Activated CD4-positive, alpha-beta T cell treated with anti-CD3 and anti-CD28 coated beads, Interleukin-2, amount 10 ng/mL, durations not matched to agents 7 days and 5 days (primary cell): ENCODE results near the gene TPD52L2. TPM values are rescaled to one million over a fixed set of nuclear protein-coding genes. Genes with fewer than 3 reads are reported as not detected.

Experiments
- CTCF ChIA-PET: fragments of 350-600 bp; sonication (Branson Sonifier 250); formaldehyde crosslinking; loops from one replicate; lab custom pipeline; 2021; ENCODE audit warnings: antibody characterized with exemption; lab: Charles Lee
- POLR2A ChIA-PET: fragments of 350-600 bp; sonication (Branson Sonifier 250); formaldehyde crosslinking; loops from one replicate; lab custom pipeline; 2021; ENCODE audit warnings: antibody characterized with exemption; lab: Charles Lee
- DNase-seq: peaks from one replicate; pipeline ENCODE4 v3.0.0-alpha.2; 2020
- H3K27ac Mint-ChIP-seq: one replicate; pipeline ENCODE4 v1.8.0; 2021; ENCODE audit warnings: mild to moderate bottlenecking, moderate library complexity, mixed read lengths
- H3K27me3 Mint-ChIP-seq: one replicate; pipeline ENCODE4 v1.8.0; 2021; ENCODE audit warnings: mixed read lengths
- H3K36me3 Mint-ChIP-seq: one replicate; pipeline ENCODE4 v1.8.0; 2021; ENCODE audit warnings: low read depth, mixed read lengths
- H3K4me1 Mint-ChIP-seq: one replicate; pipeline ENCODE4 v1.8.0; 2021; ENCODE audit warnings: mixed read lengths
- H3K4me3 Mint-ChIP-seq: one replicate; pipeline ENCODE4 v1.8.0; 2021; ENCODE audit warnings: mild to moderate bottlenecking, moderate library complexity, mixed read lengths
- H3K9me3 Mint-ChIP-seq: one replicate; pipeline ENCODE4 v1.8.0; 2021; ENCODE audit warnings: mixed read lengths
- total RNA-seq, 2 experiments: library from RNA; stranded (reverse); gene quantifications; one replicate each; pipeline ENCODE4 v1.2.3, GENCODE V29; 2021

The TPD52L2 gene
- total RNA-seq, 2 experiments from 2014 or later: 39.6 to 41.6 TPM

DNA sequence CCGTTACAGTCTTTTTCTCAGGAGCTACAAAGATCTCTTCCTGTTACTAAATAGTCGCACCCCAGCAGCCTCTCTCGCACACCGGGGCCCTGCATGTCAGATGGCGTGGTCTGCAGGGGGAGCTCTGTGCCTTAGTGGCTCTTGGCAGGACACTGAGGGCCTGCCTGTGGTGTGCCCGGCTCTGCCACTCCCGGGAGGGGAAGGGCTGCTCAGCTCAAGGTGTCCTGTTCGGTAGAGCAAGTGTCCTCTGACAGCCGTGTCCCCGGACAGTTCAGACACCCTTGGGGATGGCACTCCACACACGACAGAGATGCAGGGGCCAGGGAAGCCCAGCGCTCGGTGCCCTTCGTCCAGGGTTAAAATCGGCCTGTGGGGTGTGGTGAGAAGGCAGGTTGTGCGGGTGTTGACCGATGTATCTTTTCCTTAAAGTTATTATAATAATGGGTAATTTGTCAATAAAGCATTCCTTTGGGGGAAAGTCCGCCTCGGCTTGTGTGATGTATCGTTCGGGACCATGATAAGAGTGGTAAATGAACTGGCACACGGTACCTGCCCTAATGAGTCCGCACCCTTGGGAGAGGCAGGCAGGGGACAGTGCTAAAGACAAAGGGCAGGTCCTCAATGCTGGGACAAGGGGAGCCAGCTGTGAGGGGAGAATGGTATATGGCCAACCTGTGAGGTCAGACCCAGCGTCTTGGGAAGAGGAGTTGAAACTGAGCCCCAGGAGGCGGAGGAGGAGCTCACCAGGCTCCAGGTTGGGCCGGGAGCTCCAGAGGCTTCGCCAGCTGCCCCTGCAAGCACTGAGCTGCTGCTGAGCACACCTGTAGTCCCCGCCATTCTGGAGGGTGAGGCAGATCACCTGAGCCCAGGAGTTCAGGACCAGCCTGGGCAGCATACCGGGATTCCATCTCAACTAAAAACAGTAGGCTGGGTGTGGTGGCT lies 26.3 kb downstream of the TPD52L2 start:
- CTCF ChIA-PET: interaction anchor here (0.7 to 2.4 kb wide), 2 partner anchors 89 to 183 kb away, joined by 4 to 6 read pairs; partner anchors contain the start of gene PRPF6

DNA sequence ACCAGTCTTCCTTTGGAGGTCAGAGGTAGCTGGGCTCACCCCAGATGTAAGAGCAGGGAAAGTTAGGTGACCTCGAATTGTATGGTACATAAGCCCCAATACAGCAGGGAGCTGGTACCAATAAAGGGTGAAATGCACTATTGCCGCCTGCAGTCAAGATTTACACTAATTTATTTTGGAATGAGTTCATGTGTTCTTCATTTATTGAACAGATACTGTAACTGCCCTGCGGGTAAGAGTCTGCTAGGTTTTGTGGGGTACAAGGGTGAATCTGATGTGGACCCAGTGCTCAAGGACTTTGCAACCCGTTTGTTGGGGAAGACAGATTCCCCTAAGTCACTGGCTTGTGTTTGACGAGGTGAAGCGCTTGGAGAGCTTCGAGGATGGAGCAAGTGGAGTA lies 27.3 kb downstream of the TPD52L2 start:
- Mint-ChIP-seq H3K9me3 (no peaks in the 10 kb centered on the region), H3K27ac (no peak overlapping the region)
- POLR2A ChIA-PET: no interaction called here

More for the DNA sequence above, 26.3 kb downstream of the TPD52L2 start:
- Mint-ChIP-seq H3K36me3 (peaks cover 6% of the 10 kb centered on the region), H3K27me3 (no peaks in the 10 kb centered on the region), H3K4me1 (peaks cover 13% of the 10 kb centered on the region), H3K27ac (no peak overlapping the region), H3K4me3 (no peak overlapping the region), H3K9me3 (no peaks in the 10 kb centered on the region)
- POLR2A ChIA-PET: interaction anchor here (0.6 kb wide), 1 partner anchor 27 kb away, joined by 3 read pairs; the partner anchor contains the start of gene TPD52L2
- no peak for DNase-seq

DNA sequence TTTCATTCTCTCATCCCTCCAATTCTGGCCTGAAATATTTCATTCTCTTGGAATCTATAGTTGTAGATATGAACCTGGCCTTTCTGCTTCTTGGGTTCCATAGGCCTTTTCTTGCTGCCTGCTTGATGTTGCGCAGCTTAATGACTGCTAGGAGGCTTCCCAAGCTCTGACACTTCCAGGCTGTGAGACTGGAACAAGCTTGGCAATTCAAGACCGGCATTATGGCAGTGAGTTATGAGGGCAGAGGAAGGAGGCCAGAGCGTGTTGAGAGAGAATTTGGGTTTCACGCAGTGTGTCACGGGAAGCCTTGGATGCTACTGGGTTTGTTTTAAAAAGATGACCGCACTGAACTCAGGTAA lies 28.9 kb downstream of the TPD52L2 start:
- Mint-ChIP-seq H3K4me1 (peaks cover 35% of the 10 kb centered on the region), H3K9me3 (no peaks in the 10 kb centered on the region), H3K27me3 (no peaks in the 10 kb centered on the region), H3K36me3 (peaks cover 26% of the 10 kb centered on the region), H3K4me3 (peak overlapping the region; percentile 62), H3K27ac (peak overlapping the region; percentile 22)
- ChIA-PET POLR2A (no interaction called here), CTCF (interaction anchor here (0.8 kb wide), 1 partner anchor 30 kb away, joined by 3 read pairs; no protein-coding TSS in a partner anchor)
- no peak for DNase-seq

More for the DNA sequence above, 27.3 kb downstream of the TPD52L2 start:
- Mint-ChIP-seq H3K27me3 (no peaks in the 10 kb centered on the region), H3K4me3 (no peak overlapping the region), H3K36me3 (peaks cover 13% of the 10 kb centered on the region), H3K4me1 (peaks cover 21% of the 10 kb centered on the region)
- DNase-seq: no peak
- CTCF ChIA-PET: interaction anchor here (0.6 to 2.4 kb wide), 3 partner anchors 14 to 88 kb away, joined by 3 to 6 read pairs (median 5); partner anchors contain the start of gene PRPF6

DNA sequence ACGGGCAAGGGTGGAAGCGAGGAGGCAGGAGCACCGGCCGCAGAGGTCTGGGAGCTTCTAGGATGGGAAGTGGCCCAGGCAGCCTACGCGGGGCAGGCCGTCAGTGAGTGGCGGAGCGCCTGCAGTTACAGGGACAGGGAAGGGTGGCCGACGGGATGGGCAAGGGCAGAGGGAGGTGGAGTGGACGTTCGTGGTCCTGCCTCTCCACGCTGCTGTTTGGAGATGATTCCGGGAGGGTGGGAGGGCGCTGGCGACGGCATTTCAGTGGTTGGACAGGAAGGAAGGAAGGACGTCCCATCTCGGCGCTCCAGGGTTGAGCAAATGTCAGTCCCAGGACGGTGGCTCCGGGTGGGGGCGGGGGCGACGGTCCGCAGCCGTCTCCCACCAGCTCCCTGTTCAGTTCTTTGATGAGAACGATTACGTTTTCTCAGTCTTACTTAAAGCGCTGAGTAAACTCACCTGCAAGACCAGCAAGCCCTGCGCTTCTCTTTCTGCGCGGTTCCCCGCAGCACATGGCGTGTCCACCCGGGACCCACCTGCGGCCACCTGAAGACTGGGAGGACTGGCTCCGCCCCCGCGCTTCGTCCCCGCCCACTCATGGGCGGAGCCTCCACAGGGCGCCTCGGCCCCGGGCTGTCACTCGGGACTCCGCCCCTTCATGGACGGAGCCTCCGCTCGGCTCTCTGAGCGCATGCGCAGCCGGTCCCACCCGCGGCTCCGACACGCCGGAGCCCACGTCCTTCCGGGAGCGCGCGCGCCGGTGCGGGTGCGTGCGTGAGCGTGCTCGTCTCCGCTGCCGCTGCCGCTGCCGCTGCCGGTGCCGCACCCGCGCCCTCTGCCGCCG lies 29.5 kb downstream of the TPD52L2 start, which contains the start of gene DNAJC5:
Gene DNAJC5 (plus strand): TSS at position 769 of the 844 bp plus-strand sequence. CDS start 33,220 bp downstream, outside the sequence.
- CTCF ChIA-PET: no interaction called here
- H3K36me3 Mint-ChIP-seq: peaks cover 31% of the 10 kb centered on the region
- POLR2A ChIA-PET: no interaction called here
- peak within 1 kb of the TSS; percentile 90 for H3K4me3 Mint-ChIP-seq
- DNase-seq: peak; percentile 96
- H3K9me3 Mint-ChIP-seq: no peaks in the 10 kb centered on the region
- H3K27me3 Mint-ChIP-seq: no peaks in the 10 kb centered on the region
- H3K27ac Mint-ChIP-seq: peak within 1 kb of the TSS; percentile 97
- peaks cover 41% of the 10 kb centered on the region for H3K4me1 Mint-ChIP-seq

DNA sequence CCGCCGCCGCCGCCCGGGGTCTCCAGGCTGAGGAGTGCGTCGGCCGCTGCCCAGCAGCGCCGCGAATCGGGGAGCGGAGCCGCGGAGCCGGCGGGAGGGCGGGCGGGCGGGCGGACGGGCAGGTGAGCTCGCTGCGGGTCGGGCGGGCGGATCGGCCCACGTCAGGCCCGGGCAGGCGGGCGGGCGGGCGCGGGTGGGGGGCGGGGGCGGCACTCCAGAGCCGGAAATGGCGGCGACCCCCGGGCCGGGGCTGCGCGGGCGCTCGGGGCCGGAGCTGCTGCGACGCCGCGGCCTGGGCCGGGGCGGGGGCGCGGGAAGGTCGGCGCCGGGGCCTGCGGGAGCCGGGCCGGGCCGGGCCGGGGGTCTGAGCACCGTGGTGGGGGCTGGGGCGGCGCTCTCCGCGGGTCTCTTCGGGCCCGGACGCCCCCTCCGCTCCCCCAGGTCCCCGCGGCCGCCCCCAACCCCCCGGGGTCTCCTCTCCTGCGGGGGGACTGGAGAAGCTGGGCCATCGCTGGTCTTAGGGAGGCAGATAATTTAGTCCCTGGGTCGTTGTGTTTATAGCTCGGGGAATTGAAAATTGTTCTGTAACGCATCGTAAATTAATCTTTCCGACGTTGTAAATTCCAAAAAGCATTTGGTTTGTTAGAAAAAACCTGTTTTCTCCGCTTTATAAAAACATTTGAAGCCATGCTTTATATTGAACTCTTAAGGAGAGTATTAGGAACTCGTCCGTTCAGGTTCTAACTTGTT lies 30.3 kb downstream of the TPD52L2 start:
- ChIA-PET POLR2A (interaction anchor here (0.6 kb wide), 1 partner anchor 165 kb away, joined by 4 read pairs; no protein-coding TSS in a partner anchor), CTCF (interaction anchor here (0.8 to 1.3 kb wide), 4 partner anchors 24 to 85 kb away, joined by 3 to 4 read pairs (median 4); partner anchors contain the start of genes PRPF6 and SAMD10)
- DNase-seq: no peak
- peak overlapping the region; percentile 90 for H3K4me3 Mint-ChIP-seq
- H3K4me1 Mint-ChIP-seq: peaks cover 46% of the 10 kb centered on the region
- peak overlapping the region; percentile 97 for H3K27ac Mint-ChIP-seq
- no peaks in the 10 kb centered on the region for H3K9me3 Mint-ChIP-seq
- peaks cover 31% of the 10 kb centered on the region for H3K36me3 Mint-ChIP-seq
- no peaks in the 10 kb centered on the region for H3K27me3 Mint-ChIP-seq

DNA sequence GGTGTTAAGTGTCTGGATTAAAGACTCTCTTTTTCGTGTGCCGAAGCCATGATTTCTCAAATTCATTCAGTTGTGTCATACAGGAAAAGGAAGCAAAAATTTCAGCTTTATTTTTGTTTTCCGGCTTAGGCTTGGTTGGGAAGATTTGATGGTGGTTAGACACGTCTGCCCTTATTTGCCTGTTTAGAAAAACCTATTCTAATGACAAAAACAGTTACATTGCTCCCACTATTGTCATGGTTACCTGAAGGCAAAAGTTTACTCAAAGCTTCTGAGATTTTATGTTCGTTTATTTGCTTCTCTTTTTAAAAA lies 30.8 kb downstream of the TPD52L2 start:
- H3K4me3 Mint-ChIP-seq: peak overlapping the region; percentile 90
- DNase-seq: no peak
- H3K36me3 Mint-ChIP-seq: peaks cover 31% of the 10 kb centered on the region
- H3K4me1 Mint-ChIP-seq: peaks cover 51% of the 10 kb centered on the region
- ChIA-PET CTCF (interaction anchor here (0.8 to 1.3 kb wide), 4 partner anchors 24 to 84 kb away, joined by 3 to 4 read pairs (median 4); partner anchors contain the start of genes PRPF6 and SAMD10), POLR2A (interaction anchor here (0.6 kb wide), 1 partner anchor 165 kb away, joined by 4 read pairs; no protein-coding TSS in a partner anchor)
- H3K9me3 Mint-ChIP-seq: no peaks in the 10 kb centered on the region
- H3K27me3 Mint-ChIP-seq: no peaks in the 10 kb centered on the region
- peak overlapping the region; percentile 97 for H3K27ac Mint-ChIP-seq

DNA sequence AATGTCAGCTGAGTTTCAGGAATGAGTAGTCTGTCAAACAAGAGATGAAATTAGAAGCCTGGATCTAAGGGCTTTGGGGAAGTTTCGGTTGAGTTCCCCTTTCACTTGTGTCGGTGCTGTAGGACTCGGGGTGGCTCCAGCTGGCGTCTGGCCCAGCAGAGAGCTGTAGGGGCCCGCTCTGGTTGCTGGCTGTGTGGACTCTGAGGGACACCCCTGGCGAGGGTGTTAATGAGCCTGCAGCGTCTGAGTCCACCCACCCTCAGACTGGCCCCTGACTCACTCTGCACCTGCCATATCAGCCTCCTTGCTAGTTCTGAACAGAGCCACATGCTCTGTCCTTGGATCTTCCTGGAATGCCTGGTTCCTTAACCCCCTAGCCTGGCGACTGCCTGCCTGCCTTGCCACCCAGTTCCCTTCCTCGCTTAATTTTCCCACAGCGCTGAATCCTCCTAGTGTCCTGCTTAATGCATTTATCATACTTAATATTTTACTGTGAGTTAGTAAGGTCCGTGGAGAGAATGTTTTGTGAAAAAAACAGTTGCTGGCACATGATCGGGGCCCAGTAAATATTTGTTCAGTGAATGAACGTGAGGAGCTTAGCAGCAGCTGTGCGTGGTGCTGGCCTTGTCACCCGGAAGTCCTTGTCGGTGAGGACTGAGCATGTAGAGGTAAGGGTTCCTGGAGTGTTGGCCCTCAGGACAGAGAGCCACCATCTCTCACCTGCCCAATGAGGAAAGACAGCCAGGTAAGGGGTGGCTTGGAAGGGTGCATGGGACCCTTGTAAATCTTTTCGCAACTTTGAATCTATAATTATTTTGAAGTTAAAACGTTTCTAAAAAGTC lies 31.4 kb downstream of the TPD52L2 start:
- Mint-ChIP-seq H3K27me3 (no peaks in the 10 kb centered on the region), H3K36me3 (peaks cover 33% of the 10 kb centered on the region), H3K27ac (peak overlapping the region; percentile 97), H3K9me3 (no peaks in the 10 kb centered on the region), H3K4me1 (peaks cover 57% of the 10 kb centered on the region), H3K4me3 (peak overlapping the region; percentile 90)
- peak; percentile 35 for DNase-seq
- CTCF ChIA-PET: interaction anchor here (0.8 to 2.0 kb wide), 7 partner anchors 25 to 142 kb away, joined by 3 to 4 read pairs (median 4); partner anchors contain the start of genes PRPF6 and SAMD10
- POLR2A ChIA-PET: interaction anchor here (0.6 to 0.7 kb wide), 2 partner anchors 95 to 164 kb away, joined by 3 to 4 read pairs; no protein-coding TSS in a partner anchor

DNA sequence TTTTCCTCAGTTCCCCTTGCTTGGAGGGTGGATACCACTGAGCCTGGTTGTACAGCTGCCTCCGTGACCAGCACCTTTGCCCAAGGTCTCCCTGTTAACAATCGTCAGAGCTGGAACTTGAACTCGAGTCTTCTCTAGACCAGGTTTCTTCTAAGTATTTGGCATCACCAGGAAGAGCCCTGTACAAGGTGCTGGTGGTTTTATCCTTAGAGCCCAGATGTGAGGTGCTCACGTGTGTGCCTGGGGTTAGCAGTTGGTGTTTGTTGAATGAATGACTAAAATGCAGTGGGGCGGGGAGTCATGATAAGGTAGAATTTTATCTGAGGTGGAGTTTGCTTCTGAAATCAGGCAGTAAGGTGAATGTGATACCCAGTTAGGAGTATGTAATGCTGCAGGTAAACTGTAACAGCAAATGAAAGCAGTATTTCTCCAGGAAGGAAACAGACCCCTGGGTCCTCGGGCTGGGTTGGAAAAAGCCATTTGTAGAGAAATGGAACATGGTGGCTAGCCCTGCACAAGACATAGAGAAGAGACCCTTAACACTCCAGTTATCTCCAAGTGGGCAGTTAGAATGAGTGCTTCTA lies 33.0 kb downstream of the TPD52L2 start:
- Mint-ChIP-seq H3K27me3 (no peaks in the 10 kb centered on the region), H3K27ac (peak overlapping the region; percentile 25), H3K9me3 (no peaks in the 10 kb centered on the region), H3K4me1 (peaks cover 68% of the 10 kb centered on the region), H3K4me3 (peak overlapping the region; percentile 28), H3K36me3 (peaks cover 42% of the 10 kb centered on the region)
- ChIA-PET POLR2A (no interaction called here), CTCF (interaction anchor here (2.0 kb wide), 1 partner anchor 76 kb away, joined by 4 read pairs; no protein-coding TSS in a partner anchor)
- no peak for DNase-seq

DNA sequence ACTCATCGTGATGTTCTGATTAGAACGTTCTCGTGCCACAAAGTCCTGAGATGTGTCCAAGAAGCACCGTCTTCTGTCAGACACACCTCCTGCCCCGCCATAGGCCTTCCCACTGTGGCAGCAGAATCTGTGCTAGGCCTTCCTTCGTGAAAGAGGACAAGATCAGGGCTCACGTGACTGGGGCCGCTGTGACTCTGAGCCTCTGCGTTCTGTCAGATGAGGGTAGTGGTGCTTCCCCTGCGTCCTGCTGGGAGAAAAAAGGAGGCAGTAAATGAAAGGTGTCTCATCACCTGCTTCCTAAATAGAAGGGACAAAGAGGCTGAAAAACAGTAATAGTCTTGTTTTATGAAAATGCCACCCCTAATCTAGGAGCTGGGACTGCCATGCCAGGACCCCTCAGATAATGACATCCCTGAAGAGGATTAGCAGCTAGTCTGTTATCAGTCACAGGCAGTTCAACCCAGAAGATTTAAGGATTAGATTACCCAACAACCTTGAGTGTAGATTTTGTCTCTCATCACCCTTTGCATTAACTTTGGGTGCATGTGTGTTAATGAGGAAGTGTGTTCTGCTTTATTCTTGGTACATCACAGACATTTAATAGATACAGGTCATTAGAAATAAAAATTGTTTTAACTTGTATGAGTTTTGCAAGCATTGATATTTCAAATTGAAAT lies 34.0 kb downstream of the TPD52L2 start:
- Mint-ChIP-seq H3K4me1 (peaks cover 75% of the 10 kb centered on the region), H3K27ac (peak overlapping the region; percentile 55), H3K27me3 (no peaks in the 10 kb centered on the region), H3K36me3 (peaks cover 45% of the 10 kb centered on the region), H3K9me3 (no peaks in the 10 kb centered on the region), H3K4me3 (no peak overlapping the region)
- no peak for DNase-seq
- ChIA-PET POLR2A (no interaction called here), CTCF (no interaction called here)

DNA sequence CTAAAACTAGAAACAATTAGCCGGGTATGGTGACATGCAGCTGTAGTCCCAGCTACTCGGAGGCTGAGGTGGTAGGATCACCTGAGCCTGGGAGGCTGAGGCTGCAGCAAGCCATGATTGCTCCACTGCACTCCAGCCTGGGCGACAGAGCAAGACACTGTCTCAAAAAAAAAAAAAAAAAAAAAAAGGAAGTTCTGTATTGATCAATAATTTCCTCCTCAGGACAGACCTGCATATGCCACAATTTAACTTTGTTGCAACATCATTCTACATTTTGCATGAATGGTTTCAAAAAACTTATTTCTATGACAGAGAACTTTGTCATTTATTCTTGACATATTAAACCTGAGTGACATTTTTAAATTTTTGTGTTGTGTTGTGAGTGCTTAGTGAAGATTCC lies 35.3 kb downstream of the TPD52L2 start:
- peaks cover 50% of the 10 kb centered on the region for H3K36me3 Mint-ChIP-seq
- peaks cover 81% of the 10 kb centered on the region for H3K4me1 Mint-ChIP-seq
- no peaks in the 10 kb centered on the region for H3K27me3 Mint-ChIP-seq

More for the DNA sequence above, 35.3 kb downstream of the TPD52L2 start:
- CTCF ChIA-PET: no interaction called here
- H3K27ac Mint-ChIP-seq: peak overlapping the region; percentile 99
- H3K4me3 Mint-ChIP-seq: no peak overlapping the region
- POLR2A ChIA-PET: no interaction called here
- no peaks in the 10 kb centered on the region for H3K9me3 Mint-ChIP-seq
- no peak for DNase-seq
